Daoy (cell line): ENCODE data around the gene ATP11B. TPM values are rescaled to one million over a fixed set of nuclear protein-coding genes. Genes with fewer than 3 reads are reported as not detected.
"Not testable (repeated sequence)": the region's sequence is repeated elsewhere in the genome, so short reads cannot be mapped to it uniquely, and the experiment has no call there.

ENCODE experiments used
- DNase-seq: peaks from one replicate; pipeline ENCODE4 v3.0.0-alpha.2; 2015; ENCODE audit warnings: low read depth
- total RNA-seq: library from RNA; depleted of rRNA; stranded (reverse); fragments of >200 nt; shearing (Covaris generic); gene quantifications from 2 replicates; pipeline ENCODE4 v1.2.3, GENCODE V29; 2014

ATP11B gene
- total RNA-seq, 1 experiment from 2014 or later: 49.3 TPM

- DNase-seq: no peak
Measured at GRCh38 chr3:182824957-182825356, 31.7 kb downstream of the ATP11B start.

GRCh38 chr3:182829761-182830405 lies 36.6 kb downstream of the ATP11B start:
- no peak for DNase-seq

DNA sequence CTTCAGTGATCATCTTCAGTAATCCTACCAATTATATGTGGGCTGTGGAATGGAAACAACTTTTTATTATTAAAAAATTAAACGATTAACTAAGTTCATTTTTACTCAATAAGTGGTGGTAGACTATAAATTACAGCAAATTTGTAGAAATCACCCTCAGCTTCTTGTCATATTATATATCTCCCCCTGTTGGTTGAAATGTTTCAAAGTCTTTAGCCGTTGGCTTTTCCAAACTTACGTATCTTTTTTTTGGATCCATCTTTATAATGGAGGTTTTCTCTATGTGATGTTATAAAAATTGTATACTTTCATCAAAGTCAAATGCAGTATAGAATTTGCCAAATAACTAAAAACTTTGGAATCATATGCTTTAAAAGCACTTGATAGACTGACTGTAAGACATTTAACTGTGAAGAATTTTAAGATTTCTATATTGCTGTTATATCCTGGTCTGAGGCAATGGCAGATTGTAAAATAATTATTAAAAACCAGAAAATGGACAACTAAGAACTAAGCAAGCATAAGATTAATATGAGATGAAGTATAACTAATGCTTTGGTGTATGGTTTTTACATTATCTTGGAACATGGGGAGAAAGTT lies 44.7 kb downstream of the ATP11B start:
- no peak for DNase-seq

DNA sequence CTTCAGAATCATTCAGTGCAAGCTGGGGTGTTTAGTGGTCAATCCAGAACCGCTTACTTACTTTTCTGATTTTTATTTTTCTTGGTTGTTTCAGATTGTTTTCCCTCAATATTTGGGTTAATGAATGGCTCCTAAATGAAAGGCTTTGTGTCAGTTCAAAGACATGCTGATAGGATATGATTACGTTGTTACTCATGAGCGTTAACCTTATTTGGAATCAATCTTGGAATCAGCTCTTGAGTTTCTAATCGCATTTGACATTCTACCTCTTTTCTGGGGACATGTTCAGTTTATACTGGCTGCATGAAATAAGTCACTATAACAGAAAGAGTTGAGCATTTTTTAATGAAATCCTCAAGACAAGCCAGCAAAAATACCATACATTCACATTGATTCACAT lies 50.2 kb downstream of the ATP11B start:
- DNase-seq: no peak

DNA sequence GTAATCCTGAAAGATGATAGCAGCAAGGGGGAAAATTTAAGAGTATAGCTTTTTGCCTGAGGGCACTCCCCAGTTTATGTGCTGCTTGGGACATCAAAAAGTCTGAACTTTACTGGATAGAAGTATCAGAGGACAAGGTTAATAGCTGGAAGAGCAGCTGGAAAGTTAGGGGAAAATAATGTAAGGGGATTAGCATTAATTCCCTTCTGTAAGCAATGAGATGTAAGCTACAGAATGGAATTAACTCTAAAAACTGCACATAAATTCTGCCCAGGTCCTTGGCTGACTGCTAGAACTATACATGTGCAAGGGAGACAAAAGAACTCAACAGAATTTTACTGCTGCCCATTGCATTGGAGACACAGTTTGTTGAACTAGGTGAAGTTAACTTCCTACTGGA lies 55.6 kb downstream of the ATP11B start:
- DNase-seq: no peak

GRCh38 chr3:182855076-182855475 lies 61.8 kb downstream of the ATP11B start:
- DNase-seq: no peak

- no peak for DNase-seq
Measured at GRCh38 chr3:182861348-182861747, 68.0 kb downstream of the ATP11B start.

DNA sequence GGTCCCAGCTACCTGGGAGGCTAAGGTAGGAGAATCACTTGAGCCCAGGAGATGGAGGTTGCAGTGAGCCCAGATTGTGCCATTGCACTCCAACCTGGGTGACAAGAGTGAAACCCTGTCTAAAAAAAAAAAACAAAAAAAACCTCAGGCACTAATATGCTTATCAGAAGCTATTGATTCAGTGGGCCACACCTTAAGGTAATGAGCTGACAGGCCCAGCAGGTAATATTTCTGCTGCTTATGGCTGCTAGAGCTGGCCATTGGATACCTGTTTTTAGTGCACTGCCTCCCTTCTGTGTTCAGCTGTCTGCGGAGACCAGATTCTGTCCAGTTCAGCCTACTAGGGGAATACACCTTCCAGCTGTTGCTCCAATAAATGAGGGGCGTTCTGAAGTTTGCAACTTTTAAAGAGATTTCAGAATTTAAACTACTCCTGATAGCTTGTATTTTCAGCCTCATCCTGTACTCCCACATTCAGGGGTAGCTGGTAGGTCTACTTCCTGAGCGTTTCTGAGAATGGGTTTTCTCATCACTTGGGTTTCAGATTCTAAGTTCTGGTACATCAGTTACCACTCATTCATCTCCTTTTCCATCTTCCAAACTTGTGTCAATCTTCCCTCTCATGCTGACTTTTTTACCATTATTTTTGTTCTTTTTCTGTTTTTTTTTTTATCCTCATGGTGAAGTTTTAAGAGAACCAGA lies 69.0 kb downstream of the ATP11B start:
- no peak for DNase-seq

DNA sequence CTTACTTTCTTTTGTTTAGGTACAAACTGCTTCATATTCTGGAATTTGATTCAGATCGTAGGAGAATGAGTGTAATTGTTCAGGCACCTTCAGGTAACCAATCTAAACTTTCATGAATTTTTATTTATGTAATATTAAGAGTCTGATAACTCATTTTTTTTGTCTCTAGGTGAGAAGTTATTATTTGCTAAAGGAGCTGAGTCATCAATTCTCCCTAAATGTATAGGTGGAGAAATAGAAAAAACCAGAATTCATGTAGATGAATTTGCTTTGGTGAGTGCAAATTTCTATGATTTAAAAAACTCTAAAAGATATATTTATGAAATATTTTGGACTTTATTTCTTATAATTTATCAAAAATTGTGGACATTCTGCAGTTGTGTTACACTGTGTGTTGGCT lies 75.8 kb downstream of the ATP11B start:
- no peak for DNase-seq

DNA sequence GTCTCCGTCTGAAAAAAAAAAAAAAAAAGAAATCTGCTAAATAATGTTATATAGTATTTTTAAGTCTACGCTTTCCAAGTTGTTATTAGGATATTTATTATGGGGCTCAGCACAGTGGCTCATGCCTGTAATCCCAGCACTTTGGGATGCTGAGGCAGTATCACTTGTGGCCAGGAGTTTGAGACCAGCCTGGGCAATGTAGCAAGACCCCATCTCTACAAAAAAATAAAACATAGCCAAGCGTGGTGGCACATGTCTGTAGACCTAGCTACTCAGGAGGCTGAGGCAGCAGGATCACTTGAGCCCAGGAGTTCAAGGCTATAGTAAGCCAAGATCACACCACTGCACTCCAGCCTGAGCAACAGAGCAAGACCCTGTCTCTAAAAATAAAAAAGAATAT lies 77.6 kb downstream of the ATP11B start:
- not testable (repeated sequence) for DNase-seq

DNA sequence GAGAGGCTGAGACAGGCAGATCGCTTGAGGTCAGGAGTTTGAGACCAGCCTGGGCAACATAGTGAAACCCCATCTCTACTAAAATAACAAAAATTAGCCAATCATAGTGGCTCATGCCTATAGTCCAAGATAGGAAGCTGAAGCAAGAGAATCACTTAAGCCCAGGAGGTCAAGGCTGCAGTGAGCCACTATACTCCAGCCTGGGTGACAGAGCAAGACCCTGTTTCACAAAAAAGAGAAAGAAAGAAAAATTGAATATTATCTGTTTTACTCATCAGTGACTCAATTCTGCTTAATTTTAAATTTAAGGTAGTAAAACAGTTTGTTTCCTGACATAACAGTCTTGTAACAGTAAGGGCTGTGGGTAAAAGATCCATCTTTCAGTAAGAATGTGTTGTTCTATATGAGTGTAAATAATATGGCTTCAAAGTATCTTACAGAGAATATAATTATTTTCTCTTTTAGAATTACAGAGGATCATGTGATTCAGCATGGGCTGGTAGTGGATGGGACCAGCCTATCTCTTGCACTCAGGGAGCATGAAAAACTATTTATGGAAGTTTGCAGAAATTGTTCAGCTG lies 85.8 kb downstream of the ATP11B start:
- DNase-seq: no peak

- DNase-seq: no peak
Measured at GRCh38 chr3:182886497-182886896, 93.2 kb downstream of the ATP11B start.

- no peak for DNase-seq
Measured at GRCh38 chr3:182889948-182890629, 96.8 kb downstream of the ATP11B start.

DNA sequence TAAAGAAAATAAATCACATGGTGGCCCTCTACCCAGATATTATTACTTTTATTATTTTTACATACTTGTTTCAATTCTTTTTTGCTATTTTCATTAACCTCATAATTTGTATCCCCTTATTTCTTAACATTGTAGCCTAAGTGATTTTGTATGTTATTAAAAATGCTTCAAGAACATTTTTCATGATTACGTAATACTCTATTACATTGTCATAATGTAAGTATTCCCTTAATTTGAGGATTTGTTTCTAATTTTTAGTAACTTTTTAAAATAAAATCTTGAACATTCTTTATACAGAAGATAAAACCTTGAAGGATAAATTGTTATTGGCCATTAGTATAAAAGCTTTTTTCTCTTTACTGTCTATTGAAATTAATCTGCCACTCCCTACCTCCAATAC lies 98.1 kb downstream of the ATP11B start:
- DNase-seq: no peak

- DNase-seq: no peak
Measured at GRCh38 chr3:182892226-182892625, 98.9 kb downstream of the ATP11B start.

GRCh38 chr3:182895513-182896112 lies 102.3 kb downstream of the ATP11B start:
- DNase-seq: no peak

GRCh38 chr3:182896553-182896952 lies 103.2 kb downstream of the ATP11B start:
- no peak for DNase-seq

GRCh38 chr3:182902236-182902635 lies 108.9 kb downstream of the ATP11B start:
- no peak for DNase-seq

DNA sequence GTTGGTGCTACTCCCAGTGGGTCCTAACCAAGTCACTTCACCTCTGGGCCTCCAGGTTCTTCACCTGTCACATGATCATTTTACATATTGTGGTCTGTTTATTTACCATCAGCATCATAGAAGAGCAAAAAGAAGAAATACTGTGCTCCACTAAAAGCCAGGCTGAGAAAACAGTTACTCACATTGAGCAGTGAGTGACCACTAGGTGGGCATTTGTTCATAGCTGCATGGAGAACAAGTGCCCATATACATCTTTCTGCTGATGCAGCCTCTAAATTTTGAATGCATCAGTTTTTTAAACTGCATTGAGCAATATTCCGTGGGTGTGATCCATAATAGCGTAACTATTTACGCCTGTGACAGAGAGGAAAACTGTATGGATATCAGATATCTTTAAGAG lies 110.9 kb downstream of the ATP11B start:
- DNase-seq: no peak

DNA sequence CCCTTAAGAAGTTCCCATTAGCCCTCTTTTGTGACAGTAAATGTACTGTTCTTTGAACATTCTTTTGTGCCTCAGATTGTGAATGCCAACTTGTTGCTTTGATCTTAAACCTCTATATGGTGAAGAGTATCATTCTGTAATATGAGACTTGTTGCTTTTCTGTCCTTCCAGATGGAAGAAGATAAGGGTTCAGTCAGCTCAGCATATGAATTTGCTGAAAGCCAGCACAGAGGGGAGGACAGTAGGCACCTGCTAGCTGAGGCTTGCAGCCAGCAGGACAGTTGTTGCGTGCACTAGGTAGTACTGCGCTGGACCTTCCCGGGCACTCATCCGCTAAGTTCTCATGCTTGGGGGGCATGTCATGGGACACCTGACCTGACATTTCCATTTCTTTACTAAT lies 112.3 kb downstream of the ATP11B start:
- DNase-seq: no peak

DNA sequence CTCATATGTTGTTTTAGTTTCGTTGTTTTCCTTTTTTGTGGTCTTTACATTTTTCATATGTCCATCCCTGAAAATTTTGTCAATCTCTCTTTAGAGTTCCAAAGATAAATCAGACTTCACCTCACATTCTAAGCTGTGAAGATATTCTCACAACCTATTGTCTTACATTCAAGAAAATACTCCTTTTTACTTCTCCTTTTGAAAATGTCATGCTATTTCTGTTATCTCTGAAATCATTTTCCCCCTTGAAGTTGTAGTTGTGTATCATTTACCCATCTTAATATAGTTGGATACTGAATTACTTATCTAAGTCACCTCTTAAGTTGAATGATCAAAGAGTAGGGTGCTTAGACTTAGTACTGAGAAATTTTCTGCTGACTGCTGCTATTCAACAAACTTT lies 112.7 kb downstream of the ATP11B start:
- no peak for DNase-seq

GRCh38 chr3:182908471-182908870 lies 115.2 kb downstream of the ATP11B start:
- no peak for DNase-seq
